A549 (cell line): Measurements from ENCODE around the gene ANKS1B. TPM values are rescaled to one million over a fixed set of nuclear protein-coding genes. Genes with fewer than 3 reads are reported as not detected.

ENCODE experiments used
- ATAC-seq, 2 experiments: fragments of 200-7000 bp in 1 of 2; fragments of >200 bp in 1 of 2; cut with Nextera tagmentation in 1 of 2; cut with Tn5 transposase in 1 of 2; 3 replicates each; pipeline versions ENCODE4 v1.8.0 to v1.9.1; 2018 to 2020; ENCODE audit warnings: mild to moderate bottlenecking in 1 of 2, moderate library complexity in 1 of 2
- CTCF ChIA-PET: fragments of 300-600 bp; sonication (Branson Sonifier 250); formaldehyde crosslinking; extraction: SDS; loops from one replicate; lab custom pipeline; 2021; ENCODE audit warnings: antibody characterized with exemption, inconsistent platforms; lab: Yijun Ruan, JAX
- POLR2A ChIA-PET: fragments of 350-600 bp; formaldehyde crosslinking; extraction: SDS; loops from one replicate; lab custom pipeline; 2021; ENCODE audit warnings: antibody characterized with exemption, inconsistent platforms; lab: Yijun Ruan, JAX
- DNase-seq, 2 experiments: peaks; one replicate each; pipeline versions ENCODE4 v3.0.0 to v3.0.0-alpha.2; 2011 to 2016; ENCODE audit warnings: low read depth in 1 of 2, low spot score in 1 of 2
- FAIRE-seq: peaks from 2 replicates; lab custom pipeline; 2011; peaks lifted over from hg19 to GRCh38; lab: Jason Lieb, UNC
- H3K27ac ChIP-seq, 2 experiments: fragments of >200 bp; sonication (Bioruptor Twin); formaldehyde crosslinking; 3 replicates each; pipeline ENCODE4 v1.5.1; 2016 to 2017
- H3K4me1 ChIP-seq: fragments of >200 bp; sonication (Bioruptor Twin); formaldehyde crosslinking; 3 replicates; pipeline ENCODE4 v1.6.1; 2016
- H3K4me2 ChIP-seq: fragments of >200 bp; sonication (Bioruptor Twin); formaldehyde crosslinking; 3 replicates; pipeline ENCODE4 v1.6.1; 2016
- H3K4me3 ChIP-seq: fragments of >200 bp; sonication (Bioruptor Twin); formaldehyde crosslinking; 3 replicates; pipeline ENCODE4 v1.5.1; 2016
- H3K9me3 ChIP-seq: fragments of >200 bp; sonication (Bioruptor Twin); formaldehyde crosslinking; 3 replicates; pipeline ENCODE4 v1.6.1; 2016
- BCL3 ChIP-seq: fragments of >200 bp; sonication (Bioruptor Twin); formaldehyde crosslinking; IDR thresholded peaks from 3 replicates; pipeline ENCODE4 v1.6.1; 2016
- CBX2 ChIP-seq: fragments of 200-600 bp; sonication (generic); IDR thresholded peaks from 2 replicates; pipeline ENCODE4 v1.6.1; 2016; ENCODE audit warnings: low read depth, mild to moderate bottlenecking, borderline replicate concordance
- EP300 ChIP-seq, 2 experiments: fragments of >200 bp; sonication (Bioruptor Twin); formaldehyde crosslinking; IDR thresholded peaks; 2 replicates in 1 of 2; 3 replicates in 1 of 2; pipeline ENCODE4 v1.6.1; 2016 to 2017
- ESRRA ChIP-seq: fragments of 150-350 bp; IDR thresholded peaks from 2 replicates; pipeline ENCODE4 v1.6.1; 2014; ENCODE audit warnings: mild to moderate bottlenecking, low read length, borderline replicate concordance
- FOSL2 ChIP-seq, 2 experiments: fragments of 450-650 bp in 1 of 2; fragments of >200 bp in 1 of 2; sonication (Bioruptor Twin) in 1 of 2; formaldehyde crosslinking; IDR thresholded peaks; 2 replicates each; pipeline versions ENCODE4 v1.5.0 to v1.6.1; 2016 to 2020; ENCODE audit warnings: mild to moderate bottlenecking in 1 of 2, moderate library complexity in 1 of 2
- FOXS1 ChIP-seq: fragments of 250-450 bp; sonication (Bioruptor Pico); IDR thresholded peaks from 2 replicates; pipeline ENCODE4 v1.5.0; 2020; ENCODE audit warnings: mild to moderate bottlenecking, moderate library complexity
- GATA3 ChIP-seq: IDR thresholded peaks from 2 replicates; pipeline ENCODE4 v1.6.1; 2012; ENCODE audit warnings: borderline replicate concordance
- HEYL ChIP-seq: fragments of 250-450 bp; sonication (Bioruptor Pico); IDR thresholded peaks from 2 replicates; pipeline ENCODE4 v1.8.0; 2021; ENCODE audit warnings: mild to moderate bottlenecking, moderate library complexity
- HMGXB4 ChIP-seq: fragments of 250-450 bp; sonication (Bioruptor Pico); IDR thresholded peaks from 2 replicates; pipeline ENCODE4 v1.5.0; 2021; ENCODE audit warnings: mild to moderate bottlenecking, moderate library complexity, borderline replicate concordance
- HOXB5 ChIP-seq: fragments of 250-450 bp; sonication (Bioruptor Pico); IDR thresholded peaks from 2 replicates; pipeline ENCODE4 v1.5.0; 2020; ENCODE audit warnings: mild to moderate bottlenecking, moderate library complexity
- JUN ChIP-seq, 2 experiments: fragments of >200 bp; sonication (Bioruptor Twin); formaldehyde crosslinking; IDR thresholded peaks; 2 replicates in 1 of 2; 3 replicates in 1 of 2; pipeline ENCODE4 v1.6.1; 2016 to 2017
- JUNB ChIP-seq: fragments of >200 bp; sonication (Bioruptor Twin); formaldehyde crosslinking; IDR thresholded peaks from 2 replicates; pipeline ENCODE4 v1.6.1; 2016
- NFE2L2 ChIP-seq: fragments of 150-350 bp; conservative IDR thresholded peaks from 2 replicates; pipeline ENCODE4 v1.6.1; 2014; ENCODE audit warnings: low read length
- NR3C1 ChIP-seq: fragments of >200 bp; sonication (Bioruptor Twin); formaldehyde crosslinking; IDR thresholded peaks from 3 replicates; pipeline ENCODE4 v1.6.1; 2017
- PBX3 ChIP-seq: IDR thresholded peaks from 2 replicates; pipeline ENCODE4 v1.6.1; 2012
- RARB ChIP-seq: fragments of 250-450 bp; sonication (Bioruptor Pico); IDR thresholded peaks from 2 replicates; pipeline ENCODE4 v1.8.0; 2021; ENCODE audit warnings: mild to moderate bottlenecking, moderate library complexity
- RCOR1 ChIP-seq: fragments of 150-350 bp; IDR thresholded peaks from 2 replicates; pipeline ENCODE4 v1.6.1; 2014; ENCODE audit warnings: antibody characterized with exemption, low read length, low read depth
- REST ChIP-seq: fragments of 200-600 bp; sonication (generic); IDR thresholded peaks from 2 replicates; pipeline ENCODE4 v1.6.1; 2016; ENCODE audit warnings: antibody characterized with exemption, mild to moderate bottlenecking, moderate library complexity
- USF2 ChIP-seq: fragments of 450-650 bp; IDR thresholded peaks from 2 replicates; pipeline ENCODE4 v1.6.1; 2014; ENCODE audit warnings: antibody characterized with exemption
- ZC3H11A ChIP-seq: fragments of 450-650 bp; IDR thresholded peaks from 2 replicates; pipeline ENCODE4 v1.6.1; 2014; ENCODE audit warnings: antibody characterized with exemption, mild to moderate bottlenecking
- ZSCAN20 ChIP-seq: fragments of 250-450 bp; sonication (Bioruptor Pico); IDR thresholded peaks from 2 replicates; pipeline ENCODE4 v1.8.0; 2022; ENCODE audit warnings: mild to moderate bottlenecking, moderate library complexity
- WGBS: methylation state at CpG from one replicate; pipeline ENCODE4 v1.1.6; 2017; ENCODE audit errors: missing lambda C conversion rate; 5-methylcytosine and 5-hydroxymethylcytosine counted together
- polyA plus RNA-seq, 4 experiments: library from polyadenylated mRNA; depleted of rRNA in 3 of 4; stranded (reverse); fragments of >200 nt; fragmentation: RNase III in 1 of 4; extraction: RNeasy Plus Mini Kit Qiagen cat#74134 plus additional on column Dnase treatment in 1 of 4; gene quantifications; 2 replicates in 3 of 4; 3 replicates in 1 of 4; pipeline ENCODE4 v1.2.3, GENCODE V29; 2011 to 2017

ANKS1B gene
- polyA plus RNA-seq, 2 of the 4 experiments (the other 2 are of a cell fraction), result 1.5 to 2.2 TPM

- ChIA-PET CTCF (no interaction called here), POLR2A (no interaction called here)
- H3K4me1 ChIP-seq, result no peaks in the 10 kb centered on the region
- DNase-seq (no peak), FAIRE-seq (no peak), ATAC-seq (no peak)
- H3K9me3 ChIP-seq, result 0 out of 3 replicates have a peak, but pooled peaks cover 4% of the 10 kb centered on the region
- no peak overlapping the region for H3K4me3 ChIP-seq
- WGBS, result 54% methylated on average over 3 of the region's 3 CpGs
- TF ChIP-seq REST (no peak), JUN (IDR thresholded peaks at IDR 0.05) (no peak), ZC3H11A (no peak), FOSL2 (IDR thresholded peaks at IDR 0.05) (no peak), FOSL2 (CRISPR knock-in tag; IDR thresholded peaks at IDR 0.05) (no peak), GATA3 (no peak), EP300 (IDR thresholded peaks at IDR 0.05) (no peak), RCOR1 (no peak), CBX2 (no peak), NFE2L2 (no peak), ESRRA (no peak)
- H3K4me2 ChIP-seq, result no peak overlapping the region
- H3K27ac ChIP-seq, result no peak overlapping the region
Observed at GRCh38 chr12:99948370-99948769, 36.4 kb downstream of the ANKS1B start.

GRCh38 chr12:99946131-99946530 lies 38.6 kb downstream of the ANKS1B start:
- CTCF ChIA-PET, result no interaction called here
- no peak for FAIRE-seq

GRCh38 chr12:99935608-99936007 lies 49.1 kb downstream of the ANKS1B start:
- FAIRE-seq, result no peak
- 62% methylated on average over 3 of the region's 3 CpGs for WGBS
- no peak overlapping the region for H3K4me2 ChIP-seq
- no peak for TF ChIP-seq HOXB5 (CRISPR knock-in tag)
- no peak for TF ChIP-seq ZSCAN20
- TF ChIP-seq USF2, result no peak
- TF ChIP-seq JUNB, result no peak
- no peak for TF ChIP-seq BCL3
- no peak for TF ChIP-seq HEYL
- TF ChIP-seq NR3C1, result no peak
- TF ChIP-seq HMGXB4, result no peak
- no peak for TF ChIP-seq RARB (CRISPR knock-in tag)
- no peak for TF ChIP-seq FOSL2 (IDR thresholded peaks at IDR 0.05)
- TF ChIP-seq FOSL2 (CRISPR knock-in tag; IDR thresholded peaks at IDR 0.05), result no peak
- H3K27ac ChIP-seq, result no peak overlapping the region
- no peak overlapping the region for H3K4me3 ChIP-seq
- ChIA-PET POLR2A (no interaction called here), CTCF (interaction anchor here (0.6 to 1.1 kb wide), 3 partner anchors 13 to 425 kb away, joined by 3 to 4 read pairs (median 3); no protein-coding TSS in a partner anchor)
- no peaks in the 10 kb centered on the region for H3K4me1 ChIP-seq
- no peaks in the 10 kb centered on the region for H3K9me3 ChIP-seq
- ATAC-seq, result no peak
- DNase-seq, result no peak

More at GRCh38 chr12:99946131-99946530, 38.6 kb downstream of the ANKS1B start:
- no peak for ATAC-seq
- no peak overlapping the region for H3K4me3 ChIP-seq
- no peak overlapping the region for H3K4me2 ChIP-seq
- POLR2A ChIA-PET, result no interaction called here
- no peak for TF ChIP-seq HOXB5 (CRISPR knock-in tag)
- no peak for TF ChIP-seq FOXS1
- TF ChIP-seq FOSL2 (IDR thresholded peaks at IDR 0.05), result no peak
- TF ChIP-seq FOSL2 (CRISPR knock-in tag; IDR thresholded peaks at IDR 0.05), result no peak
- no peak for TF ChIP-seq PBX3
- TF ChIP-seq GATA3, result no peak
- no peak for TF ChIP-seq NR3C1
- H3K4me1 ChIP-seq, result no peaks in the 10 kb centered on the region
- no peak for DNase-seq
- 37% methylated on average over 1 of the region's 1 CpG for WGBS
- 0 out of 3 replicates have a peak, but pooled peaks cover 4% of the 10 kb centered on the region for H3K9me3 ChIP-seq
- no peak overlapping the region for H3K27ac ChIP-seq
